GM04504 (cell line): ENCODE data around the gene SLC37A4.
"Not testable (repeated sequence)": the region's sequence is repeated elsewhere in the genome, so short reads cannot be mapped to it uniquely, and the experiment has no call there.

Experiments
- DNase-seq: peaks from one replicate; pipeline ENCODE4 v3.0.0-alpha.2; 2012; ENCODE audit warnings: low read depth

Gene SLC37A4

DNA sequence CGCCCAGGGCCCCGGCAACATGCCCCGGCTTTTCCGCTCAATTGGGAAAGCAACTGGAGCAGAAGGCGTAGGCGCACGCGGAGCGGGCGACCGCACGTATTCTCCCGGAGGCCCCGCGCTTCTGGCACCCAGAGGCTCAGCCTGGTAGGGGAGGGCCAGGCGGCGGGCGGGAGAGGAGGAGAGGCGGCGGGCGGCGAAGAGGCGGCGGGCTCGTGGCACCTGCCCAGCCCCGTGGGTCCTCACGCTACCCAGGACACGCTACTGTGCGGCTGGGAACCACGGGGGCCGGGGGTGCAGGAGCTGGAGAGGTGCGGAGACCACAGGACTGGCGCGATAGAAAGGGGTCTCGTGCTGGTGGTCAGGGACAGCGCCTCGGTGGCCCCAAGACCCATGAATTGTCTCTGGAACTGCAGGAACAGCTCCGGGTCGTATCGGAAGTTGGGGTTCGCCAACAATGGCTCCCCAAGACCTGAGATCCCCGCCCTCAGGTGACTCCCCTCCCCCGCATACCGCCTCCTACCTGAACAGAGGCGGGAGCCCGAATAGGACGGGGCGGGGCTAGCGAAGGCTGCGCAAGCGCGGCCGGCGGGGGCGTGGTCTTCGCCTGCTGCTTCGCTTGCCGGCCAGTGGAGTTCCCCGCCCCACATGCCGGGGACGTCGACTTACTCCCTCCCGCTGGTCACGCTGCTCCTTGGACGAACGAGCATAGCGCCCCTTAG, at the start of gene SLC37A4:
Gene SLC37A4 (minus strand): TSS at position 549 of the 719 bp plus-strand sequence.
- DNase-seq, result peak; percentile 90

DNA sequence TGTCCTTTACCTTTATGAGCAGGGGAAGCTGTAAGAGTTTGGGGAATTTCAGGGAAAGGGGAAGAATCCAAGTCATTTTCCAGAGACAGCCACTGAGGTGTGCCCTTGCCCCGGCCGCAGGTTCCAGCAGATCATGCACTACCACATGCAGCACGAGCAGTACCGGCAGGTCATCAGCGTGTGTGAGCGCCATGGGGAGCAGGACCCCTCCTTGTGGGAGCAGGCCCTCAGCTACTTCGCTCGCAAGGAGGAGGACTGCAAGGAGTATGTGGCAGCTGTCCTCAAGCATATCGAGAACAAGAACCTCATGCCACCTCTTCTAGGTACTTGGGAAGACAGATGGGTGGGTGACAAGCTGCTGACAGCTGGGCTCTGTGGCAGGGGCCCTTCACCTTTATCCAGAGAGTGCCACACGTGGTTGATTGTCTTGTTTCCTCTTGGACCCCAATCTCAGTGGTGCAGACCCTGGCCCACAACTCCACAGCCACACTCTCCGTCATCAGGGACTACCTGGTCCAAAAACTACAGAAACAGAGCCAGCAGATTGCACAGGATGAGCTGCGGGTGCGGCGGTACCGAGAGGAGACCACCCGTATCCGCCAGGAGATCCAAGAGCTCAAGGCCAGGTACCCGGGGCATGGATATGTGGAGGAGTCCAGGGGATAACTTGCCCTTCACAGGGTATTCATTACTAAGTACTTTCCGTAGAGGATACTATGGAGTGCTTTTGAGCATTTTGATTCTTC, 48.2 kb upstream of the SLC37A4 start:
- no peak for DNase-seq

DNA sequence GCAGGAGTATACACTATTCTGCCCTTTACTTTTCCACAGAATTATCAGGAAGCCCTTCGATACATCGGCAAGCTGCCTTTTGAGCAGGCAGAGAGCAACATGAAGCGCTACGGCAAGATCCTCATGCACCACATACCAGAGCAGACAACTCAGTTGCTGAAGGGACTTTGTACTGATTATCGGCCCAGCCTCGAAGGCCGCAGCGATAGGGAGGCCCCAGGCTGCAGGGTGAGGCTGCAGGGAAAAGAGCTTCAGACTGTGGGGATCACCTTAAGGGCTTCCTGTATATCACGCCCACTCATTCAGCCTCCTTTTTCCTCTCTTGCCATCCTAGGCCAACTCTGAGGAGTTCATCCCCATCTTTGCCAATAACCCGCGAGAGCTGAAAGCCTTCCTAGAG, 47.2 kb upstream of the SLC37A4 start:
- DNase-seq, result no peak

DNA sequence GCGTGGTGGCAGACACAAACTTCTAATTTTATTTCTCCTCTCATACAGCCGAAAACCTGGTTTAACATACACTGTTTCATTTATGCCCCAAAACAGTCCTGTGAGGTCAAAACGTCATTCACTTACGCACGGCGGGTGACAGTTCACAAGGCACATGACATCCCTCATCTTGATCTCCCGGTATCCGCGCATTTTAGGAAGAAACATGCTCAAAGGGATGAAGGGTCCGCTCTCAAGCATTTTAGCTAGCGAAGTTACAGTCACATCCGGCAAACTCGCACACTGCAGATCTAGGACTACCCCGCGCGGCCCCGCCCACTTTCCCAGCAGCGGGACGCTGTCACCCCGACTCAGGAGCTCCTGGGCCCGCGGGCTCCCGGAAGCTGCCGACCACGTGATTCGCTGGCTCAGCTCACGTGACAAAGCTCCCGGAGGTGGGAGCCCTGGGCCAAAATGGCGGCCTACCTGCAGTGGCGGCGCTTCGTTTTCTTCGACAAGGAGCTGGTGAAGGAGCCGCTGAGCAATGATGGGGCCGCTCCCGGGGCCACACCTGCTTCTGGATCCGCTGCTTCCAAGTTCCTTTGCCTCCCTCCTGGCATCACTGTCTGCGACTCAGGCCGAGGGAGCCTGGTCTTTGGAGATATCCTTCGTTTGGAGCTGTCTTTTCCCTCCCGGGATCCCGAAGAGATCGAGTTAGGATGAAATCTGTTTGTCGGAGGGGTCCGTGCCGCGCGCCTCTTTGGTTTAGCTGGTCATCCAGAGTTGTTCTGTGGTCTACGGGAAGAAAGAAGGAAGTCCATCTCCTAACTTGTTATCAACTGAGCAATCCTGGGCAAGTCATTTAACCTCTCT, 36.9 kb upstream of the SLC37A4 start, which contains the start of gene VPS11:
Gene VPS11 (plus strand): TSS at position 448 of the 852 bp plus-strand sequence. CDS start 6 bp downstream, at position 454.
- peak; percentile 92 for DNase-seq

DNA sequence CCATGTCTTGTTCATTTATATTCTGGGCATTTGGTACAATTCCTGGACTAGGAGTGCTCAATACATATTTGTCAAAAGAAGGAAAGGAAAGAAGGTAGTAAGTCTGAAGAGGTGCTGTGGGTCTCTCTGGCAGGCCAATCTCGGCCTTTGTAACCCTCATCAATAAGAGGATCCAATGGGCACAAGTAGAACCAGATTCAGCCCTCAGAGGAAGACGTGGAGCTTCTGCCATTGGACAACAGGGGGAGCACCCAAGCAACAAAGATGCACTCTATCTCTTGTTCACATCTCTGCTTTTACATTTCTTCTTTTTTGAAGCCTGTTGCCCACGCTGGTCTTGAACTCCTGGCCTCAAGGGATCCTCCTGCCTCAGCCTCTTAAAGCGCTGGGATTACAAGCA, 34.7 kb upstream of the SLC37A4 start:
- DNase-seq, result no peak

DNA sequence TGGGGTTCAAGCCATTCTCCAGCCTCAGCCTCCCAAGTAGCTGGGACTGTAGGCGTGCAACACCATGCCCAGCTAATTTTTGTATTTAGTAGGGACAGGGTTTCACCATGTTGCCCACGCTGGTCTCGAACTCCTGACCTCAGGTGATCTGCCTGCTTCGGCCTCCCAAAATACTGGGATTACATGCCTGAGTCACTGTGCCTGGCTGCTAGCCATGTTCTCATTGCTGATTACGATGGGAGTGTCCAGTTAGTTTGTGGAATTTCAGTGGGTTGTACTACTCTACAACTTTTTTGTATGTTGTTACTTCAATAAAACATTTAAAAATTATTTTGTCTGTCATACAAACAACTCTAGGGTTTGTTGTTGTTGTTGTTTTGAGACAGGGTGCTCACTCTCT, 32.1 kb upstream of the SLC37A4 start:
- DNase-seq, result peak; percentile 42

DNA sequence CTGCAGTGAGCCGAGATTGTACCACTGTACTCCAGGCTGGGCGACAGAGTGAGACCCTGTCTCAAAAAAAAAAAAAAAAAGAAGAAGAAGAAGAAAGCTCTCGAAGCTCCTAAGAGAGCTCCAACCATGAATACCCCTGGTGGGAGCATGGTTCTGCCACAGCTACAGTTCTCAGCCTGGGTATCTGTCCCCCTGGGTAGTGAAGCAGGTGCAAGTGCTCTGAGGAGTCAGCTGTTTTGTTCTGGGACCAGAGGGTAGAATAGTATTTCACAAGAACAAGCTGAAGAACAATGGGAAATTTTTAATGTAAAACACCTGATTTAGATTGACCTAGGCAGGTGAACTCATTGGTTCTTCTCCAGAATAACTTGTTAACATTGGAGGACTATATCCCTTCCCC, 30.6 kb upstream of the SLC37A4 start:
- DNase-seq, result no peak

DNA sequence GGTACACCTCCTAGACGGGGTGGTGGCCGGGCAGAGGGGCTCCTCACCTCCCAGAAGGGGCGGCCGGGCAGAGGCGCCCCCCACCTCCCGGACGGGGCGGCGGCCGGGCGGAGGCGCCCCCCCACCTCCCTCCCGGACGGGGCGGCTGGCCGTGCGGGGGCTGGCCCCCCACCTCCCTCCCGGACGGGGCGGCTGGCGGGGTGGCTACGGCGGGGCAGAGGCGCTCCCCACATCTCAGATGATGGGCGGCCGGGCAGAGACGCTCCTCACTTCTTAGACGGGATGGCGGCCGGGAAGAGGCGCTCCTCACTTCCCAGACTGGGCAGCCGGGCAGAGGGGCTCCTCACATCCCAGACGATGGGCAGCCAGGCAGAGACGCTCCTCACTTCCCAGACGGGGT, 28.5 kb upstream of the SLC37A4 start:
- DNase-seq, result not testable (repeated sequence)

DNA sequence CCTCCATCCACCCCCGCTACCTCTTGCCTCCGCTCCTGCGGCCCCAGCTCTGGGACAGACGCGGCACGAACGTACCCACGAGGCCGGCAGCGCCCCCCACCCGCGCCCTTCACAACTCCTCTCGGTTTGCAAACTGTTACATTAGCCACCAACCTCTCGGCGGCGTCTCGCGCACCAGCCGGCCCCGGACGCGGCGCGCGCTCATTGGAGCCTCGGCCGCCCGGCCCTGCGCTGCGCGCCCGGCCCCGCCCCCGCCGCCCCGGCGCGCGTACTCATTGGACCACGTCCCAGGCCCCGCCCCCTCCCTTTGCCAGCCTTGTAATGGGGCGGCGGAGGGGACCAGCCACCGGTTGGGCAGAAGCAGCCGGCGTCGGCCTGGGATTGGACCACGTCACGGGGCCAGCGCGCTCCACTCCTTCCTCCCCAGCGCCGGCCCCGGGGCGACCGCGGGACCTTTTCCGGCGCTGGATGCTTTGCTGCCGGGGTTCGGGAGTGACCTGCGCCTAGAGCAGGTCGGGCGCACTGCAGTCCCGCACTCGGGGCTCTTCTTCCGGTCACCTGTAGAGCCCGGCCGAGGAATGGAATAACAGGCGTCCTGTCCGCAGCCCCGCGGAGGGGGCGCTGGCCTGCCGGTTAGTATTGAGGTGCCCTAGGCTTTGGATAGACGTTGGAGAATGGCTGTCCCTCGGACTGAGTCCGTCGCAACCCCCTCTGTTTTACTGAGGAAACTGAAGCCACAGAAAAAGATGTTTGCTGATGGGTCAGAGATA, 26.5 kb upstream of the SLC37A4 start, which contains the start of gene HYOU1:
Gene HYOU1 (minus strand): TSS at position 206 of the 770 bp plus-strand sequence. CDS start 1,045 bp downstream, outside the sequence.
- DNase-seq, result peak; percentile 89

DNA sequence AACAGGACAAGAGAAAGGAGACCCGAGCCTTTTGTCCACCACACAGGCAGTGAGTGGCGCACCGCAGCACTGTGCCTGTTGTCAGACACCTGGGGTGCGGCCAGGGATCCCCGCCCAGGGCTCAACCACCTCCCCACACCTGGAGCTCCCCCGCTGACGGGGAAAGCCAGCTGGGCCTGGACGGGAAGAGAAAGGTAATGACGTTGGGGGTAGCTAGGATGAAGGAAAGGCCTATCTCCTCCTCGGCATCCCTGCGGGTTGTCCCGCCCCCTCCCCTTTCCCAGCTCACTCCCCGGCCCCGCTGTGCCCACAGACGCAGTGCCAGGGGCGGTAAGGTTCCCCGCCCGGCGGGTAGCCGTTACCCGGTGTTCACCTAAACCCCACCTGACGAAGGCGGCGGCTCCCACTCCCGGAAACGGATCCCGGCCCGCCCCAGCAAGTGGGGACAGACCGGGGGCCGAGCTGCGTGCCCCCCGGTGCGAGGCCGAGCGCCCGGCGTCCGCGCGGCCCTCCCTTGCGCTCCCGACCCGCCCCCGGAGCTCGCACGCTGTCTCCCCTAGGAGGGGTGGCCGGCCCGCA, 25.8 kb upstream of the SLC37A4 start:
- DNase-seq, result no peak

DNA sequence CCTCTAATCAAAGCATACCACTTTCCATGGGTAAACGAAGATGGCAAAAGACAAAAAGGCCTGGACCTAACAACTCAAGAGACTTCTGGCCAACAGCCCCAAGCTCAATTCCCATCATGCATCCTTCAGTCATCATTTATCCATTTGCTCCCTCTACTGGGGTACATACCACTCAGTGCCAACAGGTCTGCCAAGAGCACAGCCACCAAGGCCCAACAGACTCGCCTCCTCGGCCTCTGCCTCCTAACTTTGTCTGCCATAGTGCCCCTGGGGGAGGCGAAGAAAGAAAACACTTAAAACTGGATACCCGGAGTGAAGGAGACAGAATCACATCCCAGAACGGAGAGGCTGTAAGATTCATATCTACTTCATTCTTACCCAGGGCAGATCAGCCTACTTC, 25.2 kb upstream of the SLC37A4 start:
- DNase-seq, result no peak

DNA sequence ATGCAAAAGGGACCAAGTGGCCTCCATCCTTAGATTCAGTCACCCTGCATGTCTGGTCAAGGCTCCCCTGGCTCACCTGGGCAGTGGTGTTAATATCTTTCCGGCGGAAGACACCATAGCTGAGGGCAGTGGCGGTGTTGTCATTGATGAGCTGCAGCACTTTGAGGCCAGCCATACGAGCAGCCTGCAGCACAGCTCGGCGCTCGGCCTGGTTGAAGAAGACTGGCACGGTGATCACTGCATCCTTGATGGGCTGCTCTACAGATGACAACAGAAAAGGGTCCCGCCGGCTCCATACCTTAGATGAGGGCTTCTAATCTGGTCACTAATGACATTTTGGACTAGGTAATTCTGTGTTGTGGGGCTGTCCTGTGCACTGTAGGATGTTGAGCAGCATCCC, 23.7 kb upstream of the SLC37A4 start:
- DNase-seq, result no peak

DNA sequence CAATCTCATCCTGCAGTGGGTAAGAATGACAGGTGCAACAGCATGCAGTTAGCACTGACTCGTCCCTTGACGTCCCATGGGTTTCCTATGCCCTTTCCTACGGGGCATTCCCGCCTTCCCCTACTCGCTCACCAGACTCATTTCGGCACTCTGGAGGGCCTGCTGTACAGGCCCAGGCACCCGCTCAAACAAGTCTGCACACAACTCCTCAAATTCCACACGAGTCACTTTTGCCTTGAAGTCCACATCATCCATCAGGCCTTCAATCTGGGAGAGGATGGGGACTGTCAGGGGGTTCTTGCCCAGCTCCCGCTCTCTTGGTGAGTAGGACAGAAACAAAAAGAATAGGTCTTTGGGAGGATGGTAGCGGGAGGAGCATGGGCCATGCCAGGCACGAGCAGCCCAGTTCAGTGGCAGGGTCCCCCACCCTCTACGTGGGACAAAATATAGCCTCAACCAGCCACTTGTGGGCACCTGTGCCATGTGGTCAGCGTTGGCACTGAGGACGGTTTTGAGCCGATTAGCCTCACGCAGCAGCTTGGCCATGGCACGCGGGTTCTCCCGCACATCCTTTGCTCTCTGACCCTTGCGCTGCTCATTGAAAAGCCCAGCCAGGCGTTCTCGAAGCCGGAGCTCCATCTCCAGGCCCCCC, 21.6 kb upstream of the SLC37A4 start:
- DNase-seq, result no peak

DNA sequence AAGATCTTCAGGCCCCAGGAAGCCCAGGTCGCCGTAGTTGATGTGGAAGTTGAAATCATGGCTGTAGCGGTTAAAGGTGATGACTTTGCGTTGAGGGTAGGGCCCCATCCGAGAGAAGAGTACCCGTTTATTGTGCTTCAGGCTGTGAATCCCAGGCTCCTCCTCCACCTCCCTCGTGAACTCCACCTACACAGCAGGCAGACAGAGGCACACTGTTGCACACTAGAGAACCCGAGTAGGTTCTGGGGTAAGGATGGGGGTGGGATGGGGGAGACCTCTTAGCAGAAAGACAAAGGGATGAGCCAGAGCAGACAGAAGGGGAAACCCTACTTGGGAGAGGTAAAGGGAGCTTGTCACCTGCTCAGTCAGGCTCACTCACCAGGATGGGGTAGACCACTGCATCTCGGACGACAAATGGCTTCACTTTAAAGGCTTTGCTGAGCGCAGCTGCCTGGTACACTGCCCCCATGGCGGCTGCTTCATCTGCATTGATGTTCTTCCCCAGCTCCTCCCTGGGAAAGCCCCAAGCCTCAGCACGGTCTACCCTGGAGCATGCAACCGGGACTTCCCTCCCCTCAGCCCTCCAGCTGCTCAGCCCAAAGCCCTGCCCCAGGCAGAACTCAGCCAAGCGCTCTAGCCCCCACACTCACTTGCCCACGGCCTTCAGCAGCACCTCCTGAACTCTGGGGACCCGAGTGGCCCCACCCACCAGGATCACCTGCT, 20.9 kb upstream of the SLC37A4 start:
- no peak for DNase-seq

DNA sequence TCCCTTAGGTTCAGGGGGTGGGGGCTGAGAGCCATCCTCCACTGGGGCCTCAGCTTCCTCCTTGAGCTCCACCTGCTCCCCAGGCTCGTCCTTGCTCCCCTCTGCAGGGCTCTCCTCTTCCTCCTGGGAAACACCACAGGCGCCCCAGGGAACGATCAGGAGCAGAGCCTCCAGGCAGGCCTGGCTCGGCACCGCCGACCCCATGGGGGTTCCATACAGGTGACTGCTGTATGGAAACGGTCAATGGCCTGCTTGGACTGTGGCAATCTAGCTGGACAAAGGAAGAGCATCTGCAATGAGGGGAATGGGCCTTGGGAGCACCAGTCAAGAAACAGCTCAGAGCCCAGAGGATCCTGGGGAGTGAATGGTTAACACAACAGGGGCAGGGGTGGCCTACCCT, 18.4 kb upstream of the SLC37A4 start:
- DNase-seq, result no peak

DNA sequence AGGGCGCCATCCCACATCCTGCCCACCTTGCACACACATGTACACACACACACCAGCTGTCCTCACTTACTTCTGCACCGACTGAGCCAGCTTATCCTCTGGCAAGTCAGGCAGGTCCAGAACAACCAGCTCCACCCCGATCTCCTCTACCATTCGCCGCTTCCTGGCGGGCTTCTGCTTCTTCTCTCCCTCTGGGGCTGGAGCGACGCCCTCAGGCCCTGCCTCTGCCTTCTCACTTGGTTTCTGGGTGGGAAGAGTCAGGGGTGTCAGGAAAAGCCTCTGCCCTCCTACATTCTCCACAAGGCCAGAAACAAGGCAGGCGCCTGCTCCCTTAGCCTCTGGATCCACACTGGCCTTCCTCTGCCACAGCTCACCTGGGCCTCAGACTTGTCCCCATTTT, 18.0 kb upstream of the SLC37A4 start:
- DNase-seq, result no peak

DNA sequence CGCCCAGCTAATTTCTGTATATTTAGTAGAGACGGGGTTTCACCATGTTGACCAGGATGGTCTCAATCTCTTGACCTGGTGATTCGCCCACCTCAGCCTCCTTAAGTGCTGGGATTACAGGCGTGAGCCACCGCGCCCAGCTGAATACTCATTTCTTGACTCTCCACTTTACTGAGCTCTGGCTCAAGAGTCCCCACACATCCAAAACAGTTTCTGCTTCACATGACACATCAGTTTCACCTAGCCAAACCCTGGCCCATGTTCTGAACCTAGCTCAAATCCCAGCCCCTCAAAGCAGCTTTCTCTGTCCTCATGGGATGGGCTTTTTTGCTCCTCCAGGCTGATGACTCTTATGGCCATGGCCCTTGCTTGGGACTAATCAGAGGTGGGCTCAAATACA, 16.5 kb upstream of the SLC37A4 start:
- DNase-seq, result no peak

DNA sequence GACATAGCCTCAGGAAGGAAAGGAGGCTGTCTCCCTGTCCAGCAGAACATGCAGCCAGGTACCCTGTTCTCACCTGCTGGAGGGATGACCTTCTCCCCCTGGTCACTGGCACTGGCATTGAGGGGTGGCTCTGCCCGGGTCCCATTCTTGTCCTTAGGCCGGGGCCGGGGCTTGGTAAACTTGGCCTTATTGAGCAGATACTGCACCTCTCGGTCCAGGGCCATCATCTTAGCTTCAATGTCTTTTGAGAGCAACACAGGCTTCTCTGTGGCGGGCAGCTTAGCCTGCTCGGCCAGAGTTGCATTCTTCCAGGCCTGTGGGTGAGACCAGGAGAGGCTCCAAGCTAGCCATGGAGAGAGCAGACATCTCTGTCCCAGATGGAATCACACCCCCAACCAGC, 15.8 kb upstream of the SLC37A4 start:
- DNase-seq, result no peak

DNA sequence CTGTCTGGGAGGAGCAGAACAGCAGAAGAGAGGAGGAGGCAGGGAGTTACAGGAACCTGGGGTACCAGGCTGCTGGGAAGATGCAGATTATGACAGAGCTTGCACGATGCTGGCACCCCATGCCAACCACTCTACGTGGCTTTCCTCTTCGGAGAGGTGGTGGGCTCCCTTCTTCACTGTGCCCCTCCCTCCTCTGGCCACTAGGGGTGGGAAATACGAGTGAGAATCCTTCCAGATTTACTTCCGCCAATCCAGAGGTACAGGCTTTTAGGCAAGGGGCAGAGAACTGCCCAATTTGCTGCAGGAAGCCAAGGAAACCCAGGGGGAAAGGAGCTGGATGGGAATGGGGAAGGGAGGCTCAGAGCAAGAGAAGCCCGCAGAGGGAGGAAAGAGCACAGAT, 14.0 kb upstream of the SLC37A4 start:
- no peak for DNase-seq

DNA sequence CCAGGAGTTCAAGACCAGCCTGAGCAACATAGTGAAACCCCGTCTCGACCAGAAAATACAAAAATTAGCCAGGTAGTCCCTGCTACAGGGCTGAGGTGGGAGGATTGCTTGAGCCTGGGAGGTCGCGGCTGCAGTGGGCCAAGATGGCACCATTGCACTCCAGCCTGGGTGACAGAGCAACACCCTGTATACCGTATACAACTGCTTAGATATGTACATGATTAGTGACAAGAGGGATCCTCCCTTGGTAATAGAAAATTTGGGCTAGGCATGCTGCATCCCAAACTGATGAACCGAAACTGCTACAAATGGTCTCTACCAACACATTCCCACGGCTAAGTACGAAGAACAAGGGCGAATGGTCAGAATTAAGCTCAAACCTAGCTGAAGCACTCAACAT, 12.2 kb upstream of the SLC37A4 start:
- DNase-seq, result no peak
